ENCODE results near the gene FBXL15.

Gene FBXL15

GRCh38 chr10:102398172-102399020 lies 22.2 kb upstream of the FBXL15 start:
- FAIRE-seq, result no peak

GRCh38 chr10:102399217-102400021 lies 21.2 kb upstream of the FBXL15 start:
- no peak for FAIRE-seq

GRCh38 chr10:102400076-102400475 lies 20.6 kb upstream of the FBXL15 start:
- no peak for FAIRE-seq

GRCh38 chr10:102400598-102401341 lies 19.9 kb upstream of the FBXL15 start:
- FAIRE-seq, result no peak

DNA sequence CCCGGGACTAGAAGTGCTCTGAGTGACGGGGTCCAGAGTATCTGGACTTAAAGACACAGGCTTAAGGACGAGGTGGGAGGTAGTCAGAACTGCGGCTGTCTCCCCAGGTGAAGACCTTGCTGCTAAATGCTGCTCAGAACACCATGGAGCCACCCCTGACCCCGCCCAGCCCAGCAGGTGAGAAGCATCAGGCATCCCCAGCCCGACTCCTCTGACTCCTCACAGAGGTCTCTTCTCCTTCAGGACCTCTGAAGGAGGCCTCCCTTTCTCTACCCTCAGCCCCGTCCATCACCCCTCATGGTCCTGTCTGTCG lies 19.3 kb upstream of the FBXL15 start:
- no peak for FAIRE-seq

GRCh38 chr10:102401735-102402511 lies 18.7 kb upstream of the FBXL15 start:
- no peak for FAIRE-seq

GRCh38 chr10:102402512-102402896 lies 18.1 kb upstream of the FBXL15 start:
- no peak for FAIRE-seq

- no peak for FAIRE-seq
These were observed 17.5 kb upstream of the FBXL15 start for GRCh38 chr10:102403115-102403514.

DNA sequence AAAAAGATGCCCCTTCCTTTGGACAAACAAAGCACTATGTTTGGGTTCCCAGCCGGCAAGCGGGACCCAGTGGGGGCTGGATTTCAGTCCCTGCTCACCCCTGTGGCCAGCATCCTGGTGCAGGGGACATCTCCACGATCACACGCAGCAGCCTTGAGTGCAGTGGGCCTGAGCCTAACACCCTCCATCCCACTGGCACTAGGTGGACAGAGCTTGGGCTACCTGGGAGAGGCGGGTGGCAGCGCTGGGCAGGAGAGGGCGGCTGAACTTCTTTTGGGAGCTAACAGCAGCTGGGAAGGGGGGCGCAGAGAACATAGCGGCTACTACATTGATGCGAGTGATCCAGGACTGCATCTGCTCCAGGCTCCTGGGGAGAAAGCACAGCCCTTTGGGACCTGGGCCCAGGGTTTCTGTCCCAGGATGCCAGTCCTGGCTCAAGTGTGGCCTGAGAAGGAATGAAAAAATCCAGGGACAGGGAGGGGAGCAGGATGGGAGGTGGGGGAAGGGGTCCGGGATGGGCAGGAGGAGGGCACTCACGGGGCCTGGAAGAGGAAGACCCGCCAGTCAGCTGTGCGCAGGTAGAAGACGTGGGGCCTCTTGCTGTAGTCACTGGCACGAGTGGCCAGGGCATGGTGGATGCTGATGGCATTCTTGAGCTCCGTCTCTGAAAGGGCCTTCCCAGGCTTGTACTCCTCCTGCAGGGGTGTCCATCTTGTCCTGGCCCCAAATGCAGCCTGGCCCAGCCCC lies 16.1 kb upstream of the FBXL15 start:
- no peak for FAIRE-seq

GRCh38 chr10:102405108-102405571 lies 15.5 kb upstream of the FBXL15 start:
- FAIRE-seq, result no peak

DNA sequence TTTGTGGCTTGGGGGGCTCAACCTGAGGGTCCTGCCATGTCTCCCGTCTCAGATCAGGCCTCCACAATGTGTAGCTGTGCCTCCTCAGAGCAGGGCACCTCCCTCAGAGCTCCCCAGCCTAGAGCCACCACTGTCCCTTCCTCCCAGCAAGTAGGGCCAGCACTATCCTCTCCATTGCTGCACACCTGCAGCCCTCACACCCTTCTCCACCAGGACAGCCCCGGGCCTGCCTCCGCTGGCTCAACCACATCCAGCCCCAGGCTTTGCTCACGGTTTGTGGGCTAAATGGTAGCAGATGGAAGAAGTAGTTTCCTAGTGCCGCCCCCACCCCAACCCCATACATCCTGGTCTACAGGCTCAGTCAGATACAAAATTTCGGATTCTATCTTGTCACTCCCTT lies 15.0 kb upstream of the FBXL15 start:
- no peak for FAIRE-seq

DNA sequence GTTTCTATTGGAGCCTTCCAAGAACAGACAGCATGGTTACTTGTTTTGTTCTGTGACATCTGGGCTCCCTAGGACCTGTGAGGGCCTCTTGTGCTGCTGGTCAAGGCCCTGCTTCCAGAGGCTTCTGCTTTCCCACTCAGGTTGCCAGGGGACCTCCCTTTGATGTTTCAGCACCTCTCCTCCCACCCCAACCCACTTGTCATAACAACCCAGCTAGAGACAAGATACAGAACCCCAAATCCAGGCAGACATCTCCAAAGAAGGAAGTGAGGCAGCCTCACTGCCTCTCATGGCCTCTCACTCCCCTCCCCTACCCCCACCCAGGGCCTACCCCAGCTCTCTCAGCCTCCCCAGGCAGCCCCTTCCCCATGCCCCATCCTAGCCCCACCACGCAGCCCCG lies 13.8 kb upstream of the FBXL15 start:
- FAIRE-seq, result no peak

DNA sequence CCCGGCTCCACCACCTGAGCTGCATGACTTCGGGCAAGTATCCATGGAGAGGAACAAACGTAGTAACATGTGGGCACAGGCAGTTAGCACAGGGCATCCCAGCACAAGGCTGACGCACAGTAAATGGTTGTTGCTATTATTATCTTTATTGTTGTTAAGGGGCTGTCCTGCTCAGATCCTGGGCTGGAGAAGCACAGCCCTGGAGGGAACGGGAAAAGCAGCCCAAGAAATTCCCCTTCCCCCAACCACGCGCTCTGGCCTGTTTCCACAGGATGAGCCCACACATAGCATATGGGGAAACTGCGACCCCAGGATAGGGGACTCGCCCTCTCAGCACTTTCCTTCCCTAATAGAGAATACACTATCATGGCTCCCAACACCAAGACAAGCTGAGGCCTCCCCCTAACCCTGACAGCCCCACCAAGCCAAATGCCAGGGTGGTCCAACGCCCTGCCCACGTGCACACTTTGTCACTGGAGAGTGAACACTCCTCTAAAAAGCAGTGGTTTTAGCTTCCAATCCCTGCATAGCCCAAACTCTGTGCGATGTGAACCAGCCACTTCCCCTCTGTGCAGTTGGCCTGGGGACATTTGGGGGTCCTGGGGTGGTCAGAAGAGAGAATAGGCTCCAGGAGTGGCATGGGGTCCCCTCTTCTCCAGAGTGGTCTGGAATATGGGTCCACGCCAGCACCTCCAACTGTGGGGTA lies 13.1 kb upstream of the FBXL15 start:
- no peak for FAIRE-seq

- no peak for FAIRE-seq
These were observed 12.4 kb upstream of the FBXL15 start for GRCh38 chr10:102408131-102408727.

DNA sequence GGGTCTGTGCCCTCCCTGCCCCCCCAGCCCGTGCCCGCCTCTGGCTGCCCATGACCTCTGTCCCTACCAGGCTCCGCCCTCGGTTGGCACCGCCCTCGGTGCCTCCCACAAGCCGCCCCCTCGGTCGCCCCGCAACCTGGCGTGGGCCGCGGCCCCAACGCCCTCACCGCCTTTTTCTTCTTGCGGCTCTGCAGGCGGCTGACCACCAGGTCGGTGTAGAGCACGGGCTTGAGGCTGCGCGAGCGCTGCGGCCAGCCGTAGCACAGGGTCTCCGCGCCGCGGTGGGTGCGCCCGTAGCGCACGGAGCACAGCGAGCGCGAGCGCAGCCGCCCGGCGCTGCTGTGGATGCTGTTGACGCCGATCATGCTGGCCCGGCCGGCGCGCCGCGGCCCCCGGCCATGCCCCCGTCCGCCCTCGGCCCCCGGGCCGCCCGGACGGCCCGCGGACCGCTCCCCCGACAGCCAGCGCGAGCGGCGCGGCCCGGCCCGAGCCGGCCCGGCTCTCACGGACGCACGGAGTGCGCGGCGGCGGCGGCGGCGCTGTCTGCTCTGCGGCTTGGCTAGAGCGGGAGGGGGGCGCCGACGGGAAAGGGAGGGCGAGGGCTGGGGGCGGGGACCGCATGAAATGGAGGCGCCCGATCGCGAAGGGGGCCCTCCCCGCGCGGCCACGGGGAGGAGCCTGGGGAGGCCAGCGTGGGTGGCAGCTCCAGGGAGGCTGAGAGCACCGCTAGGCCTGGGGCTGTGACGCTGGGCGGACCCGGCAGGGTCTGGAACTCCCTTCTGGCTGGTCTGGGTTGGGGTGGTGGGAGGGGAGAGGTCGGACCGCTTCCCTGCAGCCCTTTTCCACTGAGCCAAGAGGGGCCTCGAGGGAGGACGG lies 11.7 kb upstream of the FBXL15 start:
- no peak for FAIRE-seq

GRCh38 chr10:102409604-102410428 lies 10.8 kb upstream of the FBXL15 start:
- FAIRE-seq, result no peak

- FAIRE-seq, result no peak
These were observed 10.1 kb upstream of the FBXL15 start for GRCh38 chr10:102410429-102411073.
